Nephron (organoid): Measurements from ENCODE around the gene GSTT2.
"Not testable (repeated sequence)": the region's sequence is repeated elsewhere in the genome, so short reads cannot be mapped to it uniquely, and the experiment has no call there.

Source experiments
- H3K27ac Mint-ChIP-seq, 3 experiments: 2 replicates each; pipeline ENCODE4 v1.8.0; 2020; ENCODE audit warnings: mixed read lengths in 3 of 3, mild to moderate bottlenecking in 2 of 3, moderate library complexity in 1 of 3
- H3K27me3 Mint-ChIP-seq: 2 replicates; pipeline ENCODE4 v1.8.0; 2021; ENCODE audit warnings: low read depth, mild to moderate bottlenecking, moderate library complexity, mixed read lengths
- H3K36me3 Mint-ChIP-seq: 2 replicates; pipeline ENCODE4 v1.8.0; 2020; ENCODE audit warnings: low read depth, mixed read lengths
- H3K4me1 Mint-ChIP-seq: 2 replicates; pipeline ENCODE4 v1.8.0; 2020; ENCODE audit warnings: mixed read lengths
- H3K4me3 Mint-ChIP-seq, 3 experiments: 2 replicates each; pipeline ENCODE4 v1.8.0; 2020; ENCODE audit warnings: mild to moderate bottlenecking in 3 of 3, mixed read lengths in 3 of 3, moderate library complexity in 2 of 3
- H3K9me3 Mint-ChIP-seq: 2 replicates; pipeline ENCODE4 v1.8.0; 2020; ENCODE audit warnings: mixed read lengths
- CTCF ChIP-seq, 3 experiments: fragments of 200-600 bp; sonication (generic); IDR thresholded peaks; one replicate each; pipeline ENCODE4 v1.5.0; 2021; ENCODE audit warnings: antibody characterized with exemption in 3 of 3; ENCODE audit not compliant: unreplicated experiment in 3 of 3

The GSTT2 gene

GRCh38 chr22:23979557-23980240, at the start of gene GSTT2:
TSS of gene GSTT2 (plus strand) at chr22:23980134.
- not testable (repeated sequence) for H3K9me3 Mint-ChIP-seq, H3K36me3 Mint-ChIP-seq, H3K27ac Mint-ChIP-seq, H3K27me3 Mint-ChIP-seq, H3K4me3 Mint-ChIP-seq, H3K4me1 Mint-ChIP-seq

DNA sequence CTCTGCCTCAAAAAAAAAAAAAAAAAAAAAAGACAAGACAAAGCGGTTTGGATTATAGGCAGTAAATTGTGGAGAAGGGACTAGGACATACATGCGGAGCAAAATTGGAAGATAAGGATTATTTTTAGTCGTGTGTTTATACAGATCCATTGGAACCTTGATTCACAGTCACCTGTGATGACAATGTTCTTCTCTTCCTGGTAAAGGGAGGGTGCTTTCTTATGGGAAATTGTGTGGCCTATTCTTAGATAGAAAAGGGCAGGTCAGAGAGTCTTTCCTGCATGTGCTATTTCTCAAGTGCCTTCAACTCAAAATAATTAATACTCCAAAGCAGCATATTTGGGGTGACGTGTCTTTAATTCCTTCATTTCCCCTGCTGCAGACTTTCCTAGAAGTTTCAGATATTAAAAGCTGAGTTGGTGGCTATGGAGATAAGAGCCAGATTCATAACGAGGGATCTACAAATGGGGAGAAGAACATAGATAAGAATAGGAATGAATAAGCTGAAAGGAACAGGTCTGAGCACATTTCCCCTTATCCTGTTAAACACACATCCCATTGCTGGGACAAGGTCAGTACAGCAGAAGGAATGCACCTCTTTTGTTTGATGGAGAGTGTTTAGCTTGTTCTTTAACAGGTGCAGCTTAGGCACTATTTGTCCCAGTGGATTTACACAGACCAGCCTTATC, 41.5 kb upstream of the GSTT2 start:
- Mint-ChIP-seq H3K27me3 (no peaks in the 10 kb centered on the region), H3K4me1 (no peaks in the 10 kb centered on the region), H3K4me3 (no peak overlapping the region), H3K36me3 (no peaks in the 10 kb centered on the region), H3K9me3 (no peaks in the 10 kb centered on the region), H3K27ac (no peak overlapping the region)
- no peak for TF ChIP-seq CTCF (IDR thresholded peaks at IDR 0.05; ENCODE audit: unreplicated experiment in 3 of 3)

DNA sequence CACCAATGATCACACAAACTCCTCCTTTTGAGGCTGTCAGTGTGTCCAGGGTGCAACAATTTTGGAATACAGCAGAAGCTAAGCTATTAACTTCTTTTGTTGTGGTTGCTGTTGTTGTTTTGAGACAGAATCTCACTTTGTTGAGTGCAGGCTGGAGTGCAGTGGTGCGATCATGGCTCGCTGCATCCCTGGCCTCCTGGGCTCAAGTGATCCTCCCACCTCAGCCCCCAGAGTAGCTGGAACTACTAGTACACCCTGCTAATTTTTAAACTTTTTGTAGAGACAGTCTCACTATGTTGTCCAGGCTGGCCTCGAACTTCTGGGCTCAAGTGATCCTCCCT, 40.9 kb upstream of the GSTT2 start:
- no peaks in the 10 kb centered on the region for H3K9me3 Mint-ChIP-seq
- no peaks in the 10 kb centered on the region for H3K4me1 Mint-ChIP-seq
- H3K27me3 Mint-ChIP-seq, result no peaks in the 10 kb centered on the region
- H3K4me3 Mint-ChIP-seq, result no peak overlapping the region
- H3K36me3 Mint-ChIP-seq, result no peaks in the 10 kb centered on the region
- H3K27ac Mint-ChIP-seq, result no peak overlapping the region
- no peak for TF ChIP-seq CTCF (IDR thresholded peaks at IDR 0.05; ENCODE audit: unreplicated experiment in 3 of 3)

- not testable (repeated sequence) for H3K36me3 Mint-ChIP-seq, H3K27ac Mint-ChIP-seq, H3K27me3 Mint-ChIP-seq, H3K4me3 Mint-ChIP-seq, H3K4me1 Mint-ChIP-seq, H3K9me3 Mint-ChIP-seq
Measured at GRCh38 chr22:23940166-23940565, 39.8 kb upstream of the GSTT2 start.

DNA sequence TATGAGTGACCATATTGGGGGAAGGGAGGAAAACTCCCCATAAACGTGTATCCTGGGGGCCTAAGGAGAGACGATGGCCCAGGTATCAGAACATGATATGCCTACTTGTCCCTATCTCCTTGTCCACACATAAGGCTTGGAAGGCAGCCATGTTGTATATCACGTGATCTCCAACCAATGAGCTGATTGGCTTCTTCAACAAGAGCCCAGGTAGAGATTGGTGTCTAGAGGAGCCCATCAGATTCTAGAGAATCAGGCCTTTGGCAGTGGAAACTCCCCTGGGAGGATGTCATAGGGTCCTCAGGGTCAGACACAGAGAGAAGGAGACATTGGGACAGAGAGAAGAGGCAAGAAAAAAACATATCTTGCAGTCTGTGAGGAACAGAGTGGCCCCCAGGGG, 32.5 kb upstream of the GSTT2 start:
- H3K27ac Mint-ChIP-seq, H3K27me3 Mint-ChIP-seq, H3K9me3 Mint-ChIP-seq, H3K4me1 Mint-ChIP-seq, H3K36me3 Mint-ChIP-seq, H3K4me3 Mint-ChIP-seq: not testable (repeated sequence)

DNA sequence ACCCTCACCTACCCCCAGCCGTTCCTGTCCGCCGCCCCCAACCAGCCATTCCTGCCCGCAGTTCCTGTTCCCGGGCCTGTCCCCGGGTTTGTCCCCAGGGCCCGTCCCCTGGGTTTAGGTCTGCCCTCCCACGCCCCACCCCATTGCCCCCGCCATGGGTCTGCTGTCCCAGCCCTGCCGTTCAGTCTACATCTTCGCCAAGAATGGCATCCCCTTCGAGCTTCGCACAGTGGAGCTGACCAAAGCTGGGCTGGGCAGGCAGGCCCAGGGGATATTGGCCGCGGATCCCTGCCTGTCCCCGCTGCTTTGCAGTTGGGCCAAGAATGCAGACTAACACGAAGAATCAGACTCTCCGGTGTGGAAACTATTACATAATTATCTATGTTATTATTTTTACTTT, 30.2 kb upstream of the GSTT2 start:
- H3K4me3 Mint-ChIP-seq, H3K4me1 Mint-ChIP-seq, H3K27ac Mint-ChIP-seq, H3K27me3 Mint-ChIP-seq, H3K36me3 Mint-ChIP-seq, H3K9me3 Mint-ChIP-seq: not testable (repeated sequence)

GRCh38 chr22:23951383-23951782, 28.6 kb upstream of the GSTT2 start:
- H3K4me3 Mint-ChIP-seq, H3K9me3 Mint-ChIP-seq, H3K4me1 Mint-ChIP-seq, H3K27me3 Mint-ChIP-seq, H3K36me3 Mint-ChIP-seq: not testable (repeated sequence)
- H3K27ac Mint-ChIP-seq, result peak overlapping the region in 1 of 3 experiments; percentile 61

DNA sequence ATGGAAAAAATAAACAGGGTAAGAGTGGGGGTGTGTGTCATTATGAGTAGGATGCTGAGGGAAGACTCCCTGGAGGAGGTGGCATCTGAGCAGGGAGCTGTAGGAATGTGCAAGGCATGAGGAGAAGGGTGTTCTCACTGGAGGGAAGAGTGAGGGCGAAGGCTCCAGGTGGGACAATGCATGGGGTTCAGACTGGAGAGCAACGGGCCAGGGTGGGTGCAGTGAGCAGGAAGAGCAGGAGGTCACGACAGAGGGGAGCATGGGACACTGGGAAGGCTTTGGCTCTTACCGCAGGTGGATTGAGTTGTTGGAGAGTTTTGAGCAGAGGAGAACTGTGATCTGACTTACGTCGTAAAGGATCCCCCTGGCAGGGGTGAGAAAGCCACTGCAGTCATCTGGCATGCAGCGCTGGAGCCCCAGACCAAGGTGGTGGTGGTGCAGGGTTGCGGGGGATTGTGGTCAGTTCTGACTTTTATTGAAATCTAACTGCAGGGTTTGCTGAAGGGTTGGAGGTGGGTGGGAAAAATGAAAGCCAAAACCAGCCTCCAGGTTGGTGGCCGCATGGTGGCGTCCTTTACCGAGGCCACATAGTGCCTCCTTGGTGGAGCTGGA, 27.0 kb upstream of the GSTT2 start:
- not testable (repeated sequence) for H3K4me3 Mint-ChIP-seq, H3K36me3 Mint-ChIP-seq, H3K27ac Mint-ChIP-seq, H3K4me1 Mint-ChIP-seq, H3K27me3 Mint-ChIP-seq, H3K9me3 Mint-ChIP-seq

- not testable (repeated sequence) for H3K9me3 Mint-ChIP-seq, H3K4me1 Mint-ChIP-seq, H3K27me3 Mint-ChIP-seq, H3K36me3 Mint-ChIP-seq, H3K27ac Mint-ChIP-seq, H3K4me3 Mint-ChIP-seq
Measured at GRCh38 chr22:23953485-23953884, 26.4 kb upstream of the GSTT2 start.

- H3K9me3 Mint-ChIP-seq, H3K27ac Mint-ChIP-seq, H3K4me3 Mint-ChIP-seq, H3K36me3 Mint-ChIP-seq, H3K27me3 Mint-ChIP-seq, H3K4me1 Mint-ChIP-seq: not testable (repeated sequence)
Measured at GRCh38 chr22:23954193-23954990, 25.5 kb upstream of the GSTT2 start.

- not testable (repeated sequence) for H3K27me3 Mint-ChIP-seq, H3K4me3 Mint-ChIP-seq, H3K9me3 Mint-ChIP-seq, H3K36me3 Mint-ChIP-seq, H3K27ac Mint-ChIP-seq, H3K4me1 Mint-ChIP-seq
Measured at GRCh38 chr22:23954991-23955305, 25.0 kb upstream of the GSTT2 start.

DNA sequence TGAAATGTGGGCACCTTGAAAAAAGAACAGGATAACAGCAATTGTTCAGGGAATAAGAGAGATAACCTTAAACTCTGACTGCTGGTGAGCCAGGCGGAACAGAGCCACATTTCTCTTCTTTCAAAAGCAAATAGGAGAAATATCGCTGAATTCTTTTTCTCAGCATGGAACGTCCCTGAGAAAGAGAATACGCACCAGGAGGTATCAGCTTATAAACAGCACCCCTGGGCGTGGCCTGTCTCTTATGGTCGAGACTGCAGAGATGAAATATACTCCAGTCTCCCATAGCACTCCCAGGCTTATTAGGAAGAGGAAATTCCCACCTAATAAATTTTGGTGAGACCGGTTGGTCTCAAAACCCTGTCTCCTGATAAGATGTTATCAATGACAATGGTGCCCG, 24.0 kb upstream of the GSTT2 start:
- H3K27me3 Mint-ChIP-seq, H3K27ac Mint-ChIP-seq, H3K4me1 Mint-ChIP-seq, H3K36me3 Mint-ChIP-seq, H3K9me3 Mint-ChIP-seq, H3K4me3 Mint-ChIP-seq: not testable (repeated sequence)
